HG03095 (cell line): ENCODE measurements around the gene PRF1.
"Not testable (repeated sequence)": the region's sequence is repeated elsewhere in the genome, so short reads cannot be mapped to it uniquely, and the experiment has no call there.

Experiments
- ATAC-seq: cut with Tn5 transposase; IDR thresholded peaks from one replicate; pipeline ENCODE4 v1.9.1; 2021; ENCODE audit warnings: moderate library complexity; ENCODE audit not compliant: unreplicated experiment

PRF1 gene

DNA sequence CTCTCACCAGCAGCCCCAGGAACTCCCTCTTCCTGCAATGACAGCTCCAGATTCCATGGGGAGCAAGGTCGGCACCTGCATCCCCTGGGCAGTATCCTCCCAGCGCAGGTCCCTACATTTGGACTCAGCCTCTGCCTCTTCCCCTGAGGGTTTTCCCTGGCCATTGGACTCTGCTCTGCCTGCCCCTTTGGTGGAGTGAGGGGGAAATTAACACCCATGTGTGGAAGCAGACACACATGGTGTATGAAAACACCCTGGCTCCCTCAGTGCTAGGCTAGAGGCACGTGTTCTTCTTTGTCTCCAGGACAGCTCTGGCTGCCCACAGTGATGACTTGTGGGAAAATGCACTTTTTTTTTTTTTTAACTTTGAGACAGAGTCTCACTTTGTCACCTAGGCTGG lies 8.4 kb downstream of the PRF1 start:
- no peak for ATAC-seq

GRCh38 chr10:70593513-70593890 lies 9.0 kb downstream of the PRF1 start:
- ATAC-seq = no peak

- no peak for ATAC-seq
Measured at GRCh38 chr10:70592746-70593512, 9.6 kb downstream of the PRF1 start.

DNA sequence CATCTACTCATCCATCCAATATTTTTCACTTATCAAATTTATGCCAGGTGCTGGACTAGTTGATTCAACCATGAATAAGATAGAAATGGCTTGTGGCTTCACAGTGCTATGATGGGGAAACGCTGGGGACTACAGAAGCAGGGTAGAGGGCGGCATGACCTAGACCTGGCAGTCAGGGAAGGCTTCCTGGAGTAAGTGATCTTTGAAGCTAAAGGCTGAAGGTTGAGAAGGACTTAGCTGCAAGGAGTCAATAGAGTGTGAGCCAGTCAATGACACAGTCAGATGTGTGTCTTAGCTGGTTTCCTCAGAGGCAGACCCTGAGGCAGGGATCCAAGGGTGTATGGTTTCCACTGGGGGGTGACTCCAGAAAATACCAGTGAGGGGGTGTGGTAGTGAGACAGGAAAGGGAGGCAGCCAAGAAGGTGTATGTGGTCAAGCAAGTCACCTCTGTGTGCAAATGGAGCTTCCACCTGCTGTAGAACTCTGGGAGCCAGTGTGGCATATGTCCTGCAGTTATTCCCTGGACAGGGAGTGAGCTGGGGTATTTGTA lies 10.3 kb downstream of the PRF1 start:
- ATAC-seq = no peak

DNA sequence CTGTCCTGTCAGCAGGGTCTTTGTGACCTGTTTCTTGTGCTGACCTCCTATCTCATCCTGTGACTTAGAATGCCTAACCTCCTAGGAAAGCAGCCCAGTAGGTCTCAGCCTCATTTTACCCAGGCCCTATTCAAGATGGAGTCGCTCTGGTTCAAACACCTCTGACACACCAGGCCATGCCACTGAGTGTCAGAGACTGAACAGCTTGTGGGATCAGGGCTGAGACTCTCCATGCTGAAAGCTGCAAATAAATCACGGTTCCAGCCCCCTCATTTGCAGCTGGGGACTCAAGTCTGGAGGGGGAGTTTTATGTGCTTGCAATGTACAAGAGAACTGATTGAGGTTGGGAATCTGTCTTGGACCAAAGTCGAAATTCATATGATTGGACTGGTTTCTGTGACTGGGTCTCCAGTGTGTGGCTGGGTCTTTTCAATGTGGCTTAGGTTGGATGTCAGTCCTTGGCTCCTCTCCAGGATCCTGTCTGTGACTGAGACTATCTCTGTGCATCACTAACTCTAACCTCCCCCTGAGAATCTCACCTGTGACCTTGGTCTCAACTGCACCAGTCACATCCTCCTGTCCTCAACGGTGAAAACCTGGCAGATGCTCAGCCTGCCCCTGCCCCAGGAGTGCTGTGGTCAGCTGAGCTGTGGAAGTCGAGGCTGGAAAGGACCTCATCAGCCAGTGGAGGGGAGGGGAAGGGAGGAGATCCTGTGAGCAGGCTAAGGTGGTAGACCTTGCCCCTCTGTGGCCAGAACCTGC lies 11.7 kb downstream of the PRF1 start:
- no peak for ATAC-seq

GRCh38 chr10:70589762-70590654 lies 12.5 kb downstream of the PRF1 start:
- no peak for ATAC-seq

DNA sequence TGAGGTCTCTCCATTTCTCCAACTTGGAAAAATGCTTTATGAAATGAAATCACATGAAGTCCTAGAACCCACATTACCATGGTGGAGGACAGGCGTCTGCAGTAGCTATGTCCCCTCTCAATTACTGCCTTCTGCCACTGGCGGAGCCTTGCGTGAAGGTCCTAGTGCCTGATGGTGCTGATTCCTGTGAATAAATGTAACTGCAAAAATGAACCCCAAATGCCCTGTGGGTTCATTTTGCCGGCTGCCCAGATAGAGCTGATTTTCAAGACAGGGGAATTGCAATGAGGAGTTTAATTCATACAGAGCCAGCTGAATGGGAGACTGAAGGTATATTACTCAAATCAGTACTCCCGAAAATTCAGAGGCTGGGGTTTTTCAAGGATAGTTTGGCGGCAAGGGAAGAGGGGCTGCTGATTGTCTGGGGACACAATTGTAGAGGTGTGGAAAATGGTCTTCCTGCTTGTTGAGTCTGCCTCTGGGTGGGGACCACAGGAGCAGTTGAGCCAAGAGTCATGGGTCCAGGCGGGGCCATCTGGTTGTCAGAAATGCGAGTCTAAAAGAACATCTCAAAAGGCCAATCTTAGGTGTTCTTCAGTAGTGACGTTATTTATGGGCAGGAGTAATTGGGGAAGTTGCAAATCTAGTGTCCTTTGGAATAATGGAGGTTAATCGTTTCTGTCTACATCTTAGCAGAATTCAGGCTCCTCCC lies 13.5 kb downstream of the PRF1 start:
- no peak for ATAC-seq

- no peak for ATAC-seq
Measured at GRCh38 chr10:70588255-70588654, 14.3 kb downstream of the PRF1 start.

DNA sequence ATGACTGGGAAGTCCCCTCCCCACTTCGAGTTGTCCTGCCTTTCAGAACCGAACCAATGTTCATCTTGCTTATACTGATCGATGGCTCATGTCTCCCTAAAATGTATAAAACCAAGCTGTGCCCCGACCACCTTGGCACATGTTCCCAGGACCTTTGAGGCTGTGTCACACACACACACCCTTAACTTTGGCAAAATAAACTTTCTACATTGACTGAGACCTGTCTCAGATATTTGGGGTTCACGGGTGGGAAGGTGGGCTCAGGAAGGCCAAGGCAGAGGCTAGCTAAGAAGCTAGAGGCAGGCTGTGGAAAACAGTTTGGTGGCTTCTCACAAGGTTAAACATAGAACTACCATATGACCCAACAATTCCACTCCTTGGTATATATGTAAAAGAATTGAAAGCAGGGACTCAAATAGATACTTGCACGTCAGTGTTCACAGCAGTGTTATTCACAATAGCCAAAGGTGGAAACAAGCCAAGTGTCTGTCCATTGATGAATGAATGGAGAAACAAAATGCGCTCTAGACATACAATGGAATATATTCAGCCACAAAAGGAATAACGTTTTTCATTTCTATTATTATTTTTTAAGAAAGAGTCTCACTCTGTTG lies 15.4 kb downstream of the PRF1 start:
- ATAC-seq = peak; percentile 67

DNA sequence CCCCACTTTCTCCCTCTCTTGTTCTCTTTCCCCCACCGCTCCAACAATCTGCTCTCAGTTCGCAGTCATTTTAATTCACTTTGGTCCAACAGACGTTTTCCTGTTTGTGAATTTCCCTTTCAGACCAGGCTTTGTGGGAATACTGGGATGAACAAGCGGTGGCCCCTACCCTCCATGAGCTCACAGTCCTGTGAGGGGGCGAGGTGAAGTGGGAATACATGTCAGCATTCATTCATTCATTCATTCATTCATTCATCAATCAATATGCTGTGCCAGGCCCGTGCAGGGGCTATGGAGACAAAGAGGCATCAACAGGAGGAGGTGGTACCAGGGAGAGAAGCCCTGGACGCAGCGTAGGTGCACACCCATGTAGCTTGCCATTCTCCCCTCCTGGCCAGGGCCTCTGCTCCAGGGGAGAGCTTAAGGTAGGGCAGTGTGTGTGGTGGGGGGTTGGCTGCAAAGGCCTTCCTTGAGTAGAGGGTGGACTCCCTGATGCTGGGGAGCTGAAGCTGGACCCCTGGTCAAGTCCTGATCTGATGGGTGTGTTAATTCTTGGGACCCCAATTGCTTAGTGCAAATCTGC lies 16.1 kb downstream of the PRF1 start:
- ATAC-seq = no peak

DNA sequence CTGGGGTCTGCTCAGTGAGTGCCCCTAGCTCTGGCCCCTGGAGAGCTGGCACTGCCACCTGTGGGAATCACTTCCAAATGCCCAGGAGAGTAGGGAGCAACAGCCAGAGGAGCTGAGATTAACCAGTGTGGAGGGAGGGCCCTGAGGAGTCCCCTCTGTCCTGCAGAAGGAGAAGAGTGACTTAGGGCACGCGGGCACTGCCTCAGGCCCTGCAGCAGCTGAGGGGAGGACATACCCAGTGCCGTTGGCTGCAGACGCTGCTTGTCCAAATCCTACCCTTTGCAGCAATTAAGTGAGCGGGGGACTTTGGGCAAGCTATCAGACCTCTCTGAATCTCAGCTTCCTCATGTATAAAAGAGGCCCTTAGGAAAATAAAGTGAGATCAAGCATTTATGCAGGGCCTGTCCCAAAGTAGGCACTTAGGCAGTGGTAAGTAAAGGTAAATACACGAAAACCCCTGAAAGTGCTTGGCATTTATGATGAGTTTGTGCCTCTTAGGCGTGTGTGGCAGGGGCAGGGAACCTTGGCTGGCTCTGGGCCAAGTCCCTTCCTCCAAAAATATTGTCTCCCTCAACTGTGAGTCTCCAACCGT lies 16.9 kb downstream of the PRF1 start:
- no peak for ATAC-seq

DNA sequence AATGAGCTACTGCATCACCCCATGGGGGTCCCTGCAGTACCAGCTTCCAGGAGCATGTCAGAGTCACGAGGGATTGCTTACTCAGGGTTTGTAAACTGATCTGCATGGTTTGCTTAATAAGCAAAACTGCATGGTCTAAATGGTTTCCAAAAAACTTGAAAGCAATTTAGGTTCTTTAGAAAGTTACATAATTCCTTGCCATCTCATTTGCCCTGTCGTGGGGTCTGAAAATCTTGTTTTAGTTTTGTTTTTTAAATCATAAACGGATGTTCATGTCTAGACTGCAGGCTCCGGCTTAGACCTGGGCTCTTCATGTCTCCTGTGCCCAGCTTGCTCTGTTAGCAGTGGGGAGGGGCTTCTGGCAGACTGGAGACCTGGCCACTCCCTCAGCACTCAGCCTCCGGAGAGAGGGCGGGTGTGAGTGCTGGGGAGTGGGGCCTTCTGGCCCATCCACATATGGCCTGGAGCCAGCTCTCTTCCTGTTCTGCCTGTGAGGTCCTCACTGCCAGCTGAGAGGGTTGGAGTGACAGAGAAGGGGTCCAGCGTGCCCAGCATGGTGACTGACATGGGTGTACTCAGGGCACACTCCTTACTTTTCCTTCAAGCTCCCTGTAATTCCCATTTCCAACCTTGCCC lies 17.5 kb downstream of the PRF1 start:
- no peak for ATAC-seq

DNA sequence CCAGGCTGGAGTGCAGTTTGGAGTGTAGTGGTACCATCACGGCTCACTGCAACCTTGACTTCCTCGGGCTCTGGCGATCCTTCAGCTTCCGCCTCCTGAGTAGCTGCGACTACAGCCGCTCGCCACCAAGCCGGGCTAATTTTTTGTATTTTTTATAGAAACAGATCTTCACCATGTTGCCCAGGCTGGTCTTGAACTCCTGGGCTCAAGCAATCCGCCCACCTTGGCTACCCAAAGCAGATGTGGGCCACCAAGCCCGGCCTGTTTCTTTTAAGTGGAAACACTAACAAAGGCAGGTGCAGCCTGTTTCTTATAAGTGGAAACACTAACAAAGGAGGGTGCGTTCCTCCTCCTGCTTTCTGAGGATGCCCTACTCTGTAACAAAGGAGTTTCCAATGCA lies 18.2 kb downstream of the PRF1 start:
- no peak for ATAC-seq

DNA sequence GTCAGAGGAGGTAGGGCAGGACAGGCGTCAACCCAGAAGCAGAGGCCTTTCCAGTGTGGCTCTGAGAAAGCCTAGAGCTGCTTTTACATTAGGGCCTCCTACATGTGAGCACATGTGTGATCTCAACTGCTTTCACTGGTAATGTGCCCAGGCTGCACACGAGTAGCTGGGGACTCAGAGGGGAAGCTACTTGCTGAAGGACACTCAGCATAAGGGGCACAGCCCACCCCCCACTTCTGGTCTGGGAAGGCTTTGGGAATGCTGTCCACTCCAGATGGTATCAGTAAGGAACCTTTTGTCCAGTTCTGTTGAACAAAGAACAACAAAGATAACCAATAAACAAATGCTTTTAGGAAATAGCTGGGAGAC lies 18.9 kb downstream of the PRF1 start:
- no peak for ATAC-seq

DNA sequence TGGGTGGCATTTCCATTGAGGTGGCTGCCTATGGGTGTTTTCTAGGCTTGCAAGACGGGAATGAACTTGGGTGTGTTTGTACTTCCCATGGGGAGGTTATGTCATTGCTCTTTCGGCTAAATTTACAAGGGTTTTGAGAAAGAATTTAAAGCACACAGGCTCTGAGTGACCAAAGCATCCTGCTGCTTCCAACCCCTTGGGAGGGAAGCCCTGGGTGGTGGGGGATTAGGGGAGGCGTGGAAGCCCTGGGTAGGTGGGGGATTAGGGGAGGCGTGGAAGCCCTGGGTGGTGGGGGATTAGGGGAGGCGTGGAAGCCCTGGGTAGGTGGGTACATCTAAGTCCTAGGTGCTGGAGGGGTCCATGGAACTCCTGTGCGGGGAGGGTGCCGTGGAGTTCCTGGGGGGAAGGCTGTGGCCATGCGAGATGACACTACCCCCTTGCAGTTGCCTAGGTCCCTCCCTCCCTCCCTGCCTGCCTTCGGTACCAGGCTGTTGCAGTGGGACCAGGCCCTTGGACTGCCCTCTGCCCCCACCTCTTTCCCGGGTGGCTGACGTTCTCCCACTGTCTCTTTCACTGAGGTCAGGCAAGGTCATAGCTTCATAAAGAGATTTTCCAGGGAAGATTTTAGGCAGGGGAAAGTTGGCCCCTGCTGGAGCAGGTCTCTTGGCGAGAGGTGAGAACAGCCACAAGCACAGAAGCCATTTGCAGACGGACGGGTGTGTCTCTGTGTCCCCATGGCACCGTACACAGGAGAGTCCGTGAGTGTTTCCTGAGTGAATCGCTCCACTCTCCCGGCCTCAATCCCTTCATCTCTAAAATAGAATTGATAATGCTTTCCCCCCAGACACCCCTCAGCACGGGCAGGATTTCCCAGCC lies 19.5 kb downstream of the PRF1 start:
- no peak for ATAC-seq

- ATAC-seq = not testable (repeated sequence)
Measured at GRCh38 chr10:70581176-70581575, 21.4 kb downstream of the PRF1 start.

DNA sequence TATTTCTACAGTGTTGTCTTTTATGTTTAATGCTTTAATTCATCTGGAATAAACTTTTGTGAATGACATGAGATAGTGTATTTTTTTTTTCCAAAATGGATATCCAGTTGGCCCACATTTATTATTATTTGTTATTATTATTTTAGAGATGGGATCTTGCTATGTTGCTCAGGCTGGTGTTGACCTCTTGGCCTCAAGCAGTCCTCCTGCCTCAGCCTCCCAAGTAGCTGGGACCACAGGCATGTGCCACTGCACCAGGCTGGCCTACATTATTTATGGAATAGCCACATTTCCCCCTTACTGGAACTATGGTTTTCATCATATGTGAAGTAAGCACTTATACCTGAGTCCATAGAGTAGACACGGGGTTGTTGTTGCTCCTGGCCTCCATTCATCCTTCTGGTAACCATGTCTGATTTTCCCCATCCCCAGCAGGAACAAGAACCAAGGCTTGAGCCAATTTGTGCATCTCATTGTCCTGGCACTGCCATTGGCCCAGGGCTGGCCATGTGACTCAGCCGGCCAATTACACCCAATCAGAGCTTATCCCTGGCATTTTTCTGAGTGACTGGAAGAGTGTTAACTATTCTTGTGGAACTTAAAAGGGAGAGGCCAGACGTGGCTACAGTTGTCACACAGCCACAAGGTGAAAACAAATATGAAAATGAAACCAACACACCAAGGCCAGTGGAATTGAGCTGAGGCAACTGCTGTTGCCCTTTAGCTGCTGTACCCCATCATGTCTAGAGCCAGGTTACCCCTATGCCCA lies 23.1 kb downstream of the PRF1 start:
- no peak for ATAC-seq
